PC-3 (cell line): Measurements from ENCODE around the gene ENKD1. TPM values are rescaled to one million over a fixed set of nuclear protein-coding genes. Genes with fewer than 3 reads are reported as not detected.
"Not testable (repeated sequence)": the region's sequence is repeated elsewhere in the genome, so short reads cannot be mapped to it uniquely, and the experiment has no call there.

ENCODE experiments used
- ATAC-seq: fragments of 200-7000 bp; cut with Tn5 transposase; 2 replicates; pipeline ENCODE4 v1.9.1; 2020; ENCODE audit warnings: mild to moderate bottlenecking, moderate library complexity
- BruUV-seq: library from RNA; stranded (reverse); fragments of 400-500 nt; replicated peaks from 2 replicates; lab custom pipeline; 2021; lab: Mats Ljungman, UMichigan
- CTCF ChIA-PET: fragments of 300-600 bp; sonication (Branson Sonifier 250); formaldehyde crosslinking; loops from one replicate; lab custom pipeline; 2022; ENCODE audit warnings: antibody characterized with exemption; lab: Charles Lee
- POLR2A ChIA-PET: fragments of 300-600 bp; sonication (Branson Sonifier 250); formaldehyde crosslinking; loops from one replicate; lab custom pipeline; 2022; ENCODE audit warnings: antibody characterized with exemption; ENCODE audit not compliant: unreplicated experiment; lab: Charles Lee
- DNase-seq: peaks from one replicate; pipeline ENCODE4 v3.0.0-alpha.2; 2015
- H2AFZ ChIP-seq: fragments of 300-600 bp; sonication (generic); 2 replicates; pipeline ENCODE4 v1.6.0; 2016; ENCODE audit warnings: antibody characterized with exemption, low read length
- H3F3A ChIP-seq: fragments of 300-600 bp; sonication (generic); one replicate; pipeline ENCODE4 v1.6.0; 2017; ENCODE audit warnings: antibody characterized with exemption, low read length, control low read depth, mild to moderate bottlenecking; ENCODE audit not compliant: unreplicated experiment
- H3K27ac ChIP-seq: fragments of 300-600 bp; sonication (generic); 2 replicates; pipeline ENCODE4 v1.5.1; 2016; ENCODE audit warnings: mild to moderate bottlenecking, low read length
- H3K27me3 ChIP-seq: fragments of 300-600 bp; sonication (generic); 2 replicates; pipeline ENCODE4 v1.6.1; 2016; ENCODE audit warnings: low read length, mixed read lengths
- H3K36me3 ChIP-seq: fragments of 300-600 bp; sonication (generic); 2 replicates; pipeline ENCODE4 v1.6.1; 2016; ENCODE audit warnings: low read depth, mixed run types, low read length, mixed read lengths
- H3K4me1 ChIP-seq: fragments of 300-600 bp; sonication (generic); 2 replicates; pipeline ENCODE4 v1.5.1; 2016; ENCODE audit warnings: low read length; ENCODE audit not compliant: insufficient read depth
- H3K4me2 ChIP-seq: fragments of 300-600 bp; sonication (generic); 2 replicates; pipeline ENCODE4 v1.6.0; 2016; ENCODE audit warnings: low read length
- H3K4me3 ChIP-seq: fragments of 300-600 bp; sonication (generic); 2 replicates; pipeline ENCODE4 v1.5.1; 2016; ENCODE audit warnings: mild to moderate bottlenecking, low read length, mixed read lengths
- H3K79me2 ChIP-seq: fragments of 300-600 bp; sonication (generic); 2 replicates; pipeline ENCODE4 v1.6.1; 2017; ENCODE audit warnings: low read length, mixed read lengths
- H3K9ac ChIP-seq: fragments of 300-600 bp; sonication (generic); 2 replicates; pipeline ENCODE4 v1.6.0; 2016; ENCODE audit warnings: mild to moderate bottlenecking, low read length
- H3K9me2 ChIP-seq: fragments of 300-600 bp; sonication (generic); replicated peaks from 2 replicates; pipeline ENCODE4 v1.6.1; 2016; ENCODE audit warnings: mixed run types, low read length, mixed read lengths
- H3K9me3 ChIP-seq: fragments of 300-600 bp; sonication (generic); 2 replicates; pipeline ENCODE4 v1.6.1; 2016; ENCODE audit warnings: low read length, mixed read lengths
- H4K20me1 ChIP-seq: fragments of 300-600 bp; sonication (generic); 2 replicates; pipeline ENCODE4 v1.6.1; 2016; ENCODE audit warnings: low read length, mixed read lengths
- CTCF ChIP-seq: fragments of 300-600 bp; sonication (generic); conservative IDR thresholded peaks from 2 replicates; pipeline ENCODE4 v1.5.1; 2017; ENCODE audit warnings: antibody characterized with exemption, low read depth, mild to moderate bottlenecking, low read length
- EZH2 ChIP-seq: fragments of 300-600 bp; sonication (generic); IDR thresholded peaks from one replicate; pipeline ENCODE4 v1.6.1; 2017; ENCODE audit warnings: antibody characterized with exemption, mild to moderate bottlenecking, low read length; ENCODE audit not compliant: unreplicated experiment
- EZH2phosphoT487 ChIP-seq: fragments of 300-600 bp; sonication (generic); IDR thresholded peaks from 2 replicates; pipeline ENCODE4 v1.6.1; 2018; ENCODE audit warnings: mild to moderate bottlenecking, antibody characterized with exemption, low read length, borderline replicate concordance
- intact Hi-C: fragments of 100-400 bp; cut with micrococcal nuclease; formaldehyde crosslinking; loops from 2 replicates; pipeline ENCODE4 v1.9.0; 2023
- total RNA-seq: library from RNA; depleted of rRNA; stranded (reverse); fragments of >200 nt; gene quantifications from 2 replicates; pipeline ENCODE4 v1.2.3, GENCODE V29; 2014

ENKD1 gene
- total RNA-seq, 1 experiment from 2014 or later = 19.4 TPM

- Histone ChIP-seq H3K4me2 (peak overlapping the region; percentile 55), H3K27me3 (no peaks in the 10 kb centered on the region), H3K4me1 (peaks cover 12% of the 10 kb centered on the region), H2AFZ (no peak overlapping the region), H4K20me1 (no peaks in the 10 kb centered on the region), H3K79me2 (0 out of 2 replicates have a peak, but pooled peaks cover 11% of the 10 kb centered on the region), H3K36me3 (0 out of 2 replicates have a peak, but pooled peaks cover 3% of the 10 kb centered on the region), H3K9me2 (no peaks in the 10 kb centered on the region), H3K9me3 (no peaks in the 10 kb centered on the region), H3K4me3 (no peak overlapping the region), H3F3A (no peaks in the 10 kb centered on the region), H3K9ac (no peak overlapping the region), H3K27ac (no peak overlapping the region)
- BruUV-seq = no TSS peak
- ATAC-seq (no peak), DNase-seq (no peak)
- ChIA-PET CTCF (no interaction called here), POLR2A (no interaction called here)
- intact Hi-C loops = no loop called here
- no peak for TF ChIP-seq EZH2phosphoT487
Measured at GRCh38 chr16:67697422-67698185, 31.1 kb upstream of the ENKD1 start.

- Histone ChIP-seq H3K27me3 (no peaks in the 10 kb centered on the region), H3K4me1 (peaks cover 12% of the 10 kb centered on the region), H3K27ac (no peak overlapping the region), H3K9me3 (no peaks in the 10 kb centered on the region), H3K4me3 (no peak overlapping the region), H3K4me2 (no peak overlapping the region), H3K36me3 (0 out of 2 replicates have a peak, but pooled peaks cover 3% of the 10 kb centered on the region), H4K20me1 (no peaks in the 10 kb centered on the region), H3K9me2 (no peaks in the 10 kb centered on the region), H3K79me2 (0 out of 2 replicates have a peak, but pooled peaks cover under 1% of the 10 kb centered on the region), H3K9ac (no peak overlapping the region), H2AFZ (no peak overlapping the region), H3F3A (no peaks in the 10 kb centered on the region)
- ATAC-seq (no peak), DNase-seq (no peak)
- ChIA-PET CTCF (no interaction called here), POLR2A (no interaction called here)
- no TSS peak for BruUV-seq
- intact Hi-C loops = no loop called here
- TF ChIP-seq EZH2 = no peak
- TF ChIP-seq CTCF = no peak
- TF ChIP-seq EZH2phosphoT487 = no peak
Measured at GRCh38 chr16:67694611-67695010, 28.1 kb upstream of the ENKD1 start.

DNA sequence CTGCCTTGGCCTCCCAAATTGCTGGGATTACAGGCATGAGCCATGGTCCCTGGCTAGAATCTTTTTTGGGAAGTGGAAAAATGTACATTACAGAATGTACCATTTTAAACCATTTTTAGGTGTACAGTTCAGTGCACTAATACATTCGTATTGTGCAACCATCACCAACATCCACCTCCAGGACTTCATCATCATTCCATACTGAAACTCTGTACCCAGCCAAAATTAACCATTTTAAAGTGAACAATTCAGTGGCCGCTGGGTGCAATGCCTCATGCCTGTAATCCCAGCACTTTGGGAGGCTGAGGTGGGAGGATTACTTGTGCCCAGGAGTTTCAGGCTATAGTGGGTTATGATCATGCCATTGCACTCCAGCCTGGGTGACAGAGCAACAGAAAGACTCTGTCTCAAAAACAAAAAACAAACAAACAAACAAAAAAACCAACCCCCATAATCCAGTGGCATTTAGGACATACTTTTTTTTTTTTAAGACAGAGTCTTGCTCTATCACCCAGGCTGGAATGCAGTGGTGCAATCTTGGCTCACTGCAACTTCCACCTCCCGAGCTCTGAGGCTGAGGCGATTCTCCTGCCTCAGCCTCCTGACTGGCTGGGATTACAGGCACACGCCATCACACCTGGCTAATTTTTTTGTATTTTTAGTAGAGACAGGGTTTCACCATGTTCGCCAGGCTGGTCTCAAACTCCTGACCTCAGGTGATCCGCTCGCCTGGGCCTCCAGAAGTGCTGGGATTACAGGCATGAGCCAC, 27.2 kb upstream of the ENKD1 start:
- H2AFZ ChIP-seq, H3K9me2 ChIP-seq, H3K9ac ChIP-seq, POLR2A ChIA-PET, BruUV-seq, H3K4me3 ChIP-seq, intact Hi-C loops, CTCF ChIA-PET, DNase-seq, ATAC-seq, H3K4me2 ChIP-seq, H4K20me1 ChIP-seq, H3F3A ChIP-seq, H3K9me3 ChIP-seq, H3K27ac ChIP-seq, H3K36me3 ChIP-seq, H3K79me2 ChIP-seq, H3K27me3 ChIP-seq: not testable (repeated sequence)
- H3K4me1 ChIP-seq = peaks cover 12% of the 10 kb centered on the region
